SH-SY5Y (cell line): ENCODE measurements around the gene FOXF1.

Experiments
- GATA2 ChIP-seq: IDR thresholded peaks from 2 replicates; pipeline ENCODE4 v1.6.1; 2011; ENCODE audit warnings: mild to moderate bottlenecking, low read depth, low read length
- GATA3 ChIP-seq: IDR thresholded peaks from 2 replicates; pipeline ENCODE4 v1.6.1; 2011; ENCODE audit warnings: low read depth, mild to moderate bottlenecking, low read length, moderate library complexity

GRCh38 chr16:86471896-86472295 lies 38.4 kb upstream of the FOXF1 start:
- TF ChIP-seq GATA2 (no peak), GATA3 (no peak)
